ENCODE results near the gene NEUROD2.
"Not testable (repeated sequence)": the region's sequence is repeated elsewhere in the genome, so short reads cannot be mapped to it uniquely, and the experiment has no call there.

The NEUROD2 gene

GRCh38 chr17:39601758-39602532, 5.8 kb downstream of the NEUROD2 start:
- no peak for DNase-seq

- DNase-seq = no peak
Measured at GRCh38 chr17:39600997-39601597, 6.6 kb downstream of the NEUROD2 start.

DNA sequence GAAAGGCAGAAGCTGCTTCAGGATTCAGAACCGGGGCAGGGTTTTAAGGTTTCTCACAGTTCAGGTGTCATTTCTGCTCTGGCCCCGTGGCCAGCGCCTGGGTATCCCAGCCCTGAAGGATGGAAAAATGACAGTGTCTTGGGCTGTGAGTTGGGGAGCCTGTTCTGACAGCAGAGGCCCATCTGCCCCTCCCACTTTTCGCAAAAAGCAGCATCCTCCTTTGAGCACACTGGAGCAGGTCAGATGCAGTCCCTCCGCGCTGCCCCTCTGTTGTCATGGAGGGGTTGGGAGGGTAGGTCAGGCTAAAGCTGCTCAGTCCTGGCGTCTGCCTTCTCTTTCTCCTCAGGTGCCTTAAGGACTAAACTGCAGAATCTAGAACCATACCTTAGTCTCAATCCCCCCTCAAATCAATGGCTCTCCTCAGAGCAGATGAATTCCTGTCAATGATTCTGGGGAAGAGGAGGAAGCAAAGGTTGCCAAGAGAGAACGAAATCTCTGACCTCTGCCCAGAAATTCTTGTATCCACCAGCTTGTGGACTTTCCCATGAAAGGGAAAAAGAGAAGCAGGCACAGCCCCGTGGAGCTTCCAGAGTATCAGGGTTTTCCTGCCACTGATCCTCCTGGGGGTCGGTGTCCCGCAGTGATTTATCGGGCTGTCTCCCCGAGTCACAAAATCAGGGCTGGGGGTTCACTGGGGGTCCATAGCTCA, 7.3 kb downstream of the NEUROD2 start:
- DNase-seq = no peak

DNA sequence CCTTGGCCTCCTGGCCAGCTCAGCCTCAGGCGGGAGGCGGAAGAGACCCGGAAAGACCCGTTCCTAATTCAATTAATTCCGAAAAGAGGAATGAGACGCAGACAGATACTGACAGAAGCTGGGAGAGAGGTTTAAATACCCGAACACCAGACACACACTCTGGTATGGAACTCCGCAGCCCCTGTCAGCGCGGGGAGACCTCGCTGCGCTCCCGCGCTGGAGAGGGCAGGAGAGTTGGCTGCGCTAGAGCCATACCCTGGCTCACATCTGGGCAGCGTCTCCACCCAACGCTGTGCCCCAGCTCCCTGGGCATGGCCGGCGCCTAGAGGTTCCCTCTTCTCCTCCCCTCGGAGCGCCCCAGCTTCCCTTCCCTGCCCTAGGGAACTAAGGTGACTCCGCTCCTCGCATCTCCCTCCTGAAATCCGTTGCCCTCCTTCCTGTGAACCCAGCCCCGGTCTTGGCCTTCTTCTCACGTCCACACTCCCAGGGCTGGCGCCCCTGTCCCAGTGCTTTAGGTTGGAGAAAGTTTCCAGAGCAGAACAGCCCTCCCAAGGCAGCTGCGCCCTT, 8.0 kb downstream of the NEUROD2 start:
- DNase-seq = no peak

- no peak for DNase-seq
Measured at GRCh38 chr17:39599004-39599664, 8.6 kb downstream of the NEUROD2 start.

- DNase-seq = no peak
Measured at GRCh38 chr17:39598630-39599003, 9.1 kb downstream of the NEUROD2 start.

DNA sequence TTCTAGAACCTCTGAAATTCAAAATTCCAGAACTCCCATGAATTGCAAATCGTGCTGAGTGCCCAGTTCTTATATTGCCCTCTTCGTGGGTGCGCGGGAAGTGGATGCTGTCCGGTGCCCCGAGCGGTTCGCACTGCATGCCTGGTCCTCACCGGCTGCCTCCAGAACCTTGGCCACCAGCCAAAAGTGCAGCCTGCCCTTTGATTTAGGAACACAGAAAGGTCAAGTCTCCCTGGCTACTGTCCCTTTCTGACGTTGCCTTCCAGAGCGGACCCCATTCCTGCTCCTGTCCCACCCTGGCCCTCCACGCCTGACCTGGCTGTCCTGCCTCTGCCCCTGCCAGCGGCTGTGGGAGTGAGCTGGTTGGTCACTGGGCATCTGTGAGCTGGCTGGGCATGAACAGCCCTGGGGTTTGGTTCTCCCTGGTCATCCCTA, 9.7 kb downstream of the NEUROD2 start:
- DNase-seq = no peak

GRCh38 chr17:39597372-39598046, 10.2 kb downstream of the NEUROD2 start:
- DNase-seq = no peak

DNA sequence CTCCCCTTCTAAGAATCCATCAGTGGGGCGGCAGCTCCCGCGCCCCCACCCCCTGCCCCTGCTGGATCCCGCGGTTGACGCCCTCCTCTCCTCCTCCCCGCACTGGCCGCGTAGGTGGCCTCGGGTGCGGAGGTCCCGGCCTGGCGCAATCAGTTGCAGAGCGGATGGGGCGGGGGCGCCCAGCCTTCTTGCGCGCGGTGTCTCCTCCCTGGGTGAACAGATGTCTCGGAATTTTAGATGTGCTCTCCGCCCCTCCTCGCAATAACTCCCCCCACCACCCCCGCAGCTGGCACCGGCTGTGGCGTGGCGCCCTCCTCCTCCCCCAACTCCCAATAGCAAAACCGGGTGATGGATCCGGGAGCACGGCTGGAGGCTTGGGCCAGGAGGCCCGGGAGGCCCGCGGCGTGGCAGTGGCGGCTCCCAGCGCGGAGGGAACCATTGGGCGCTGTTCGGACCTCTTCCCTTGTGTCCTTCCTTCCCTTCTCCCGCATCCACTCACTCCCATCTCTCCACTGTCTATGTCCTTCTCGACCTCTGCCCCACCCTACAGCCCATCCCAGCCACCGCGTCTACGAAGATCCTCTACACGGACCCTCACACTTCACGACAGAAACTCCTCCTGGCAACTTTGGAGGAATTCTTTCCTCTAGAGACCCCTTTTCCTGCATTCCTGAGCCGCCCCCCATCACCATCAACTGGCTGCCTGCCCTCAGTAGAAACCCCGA, 11.0 kb downstream of the NEUROD2 start:
- DNase-seq = no peak

- no peak for DNase-seq
Measured at GRCh38 chr17:39595928-39596510, 11.7 kb downstream of the NEUROD2 start.

- no peak for DNase-seq
Measured at GRCh38 chr17:39595294-39595693, 12.4 kb downstream of the NEUROD2 start.

GRCh38 chr17:39593371-39593770, 14.3 kb downstream of the NEUROD2 start:
- no peak for DNase-seq

DNA sequence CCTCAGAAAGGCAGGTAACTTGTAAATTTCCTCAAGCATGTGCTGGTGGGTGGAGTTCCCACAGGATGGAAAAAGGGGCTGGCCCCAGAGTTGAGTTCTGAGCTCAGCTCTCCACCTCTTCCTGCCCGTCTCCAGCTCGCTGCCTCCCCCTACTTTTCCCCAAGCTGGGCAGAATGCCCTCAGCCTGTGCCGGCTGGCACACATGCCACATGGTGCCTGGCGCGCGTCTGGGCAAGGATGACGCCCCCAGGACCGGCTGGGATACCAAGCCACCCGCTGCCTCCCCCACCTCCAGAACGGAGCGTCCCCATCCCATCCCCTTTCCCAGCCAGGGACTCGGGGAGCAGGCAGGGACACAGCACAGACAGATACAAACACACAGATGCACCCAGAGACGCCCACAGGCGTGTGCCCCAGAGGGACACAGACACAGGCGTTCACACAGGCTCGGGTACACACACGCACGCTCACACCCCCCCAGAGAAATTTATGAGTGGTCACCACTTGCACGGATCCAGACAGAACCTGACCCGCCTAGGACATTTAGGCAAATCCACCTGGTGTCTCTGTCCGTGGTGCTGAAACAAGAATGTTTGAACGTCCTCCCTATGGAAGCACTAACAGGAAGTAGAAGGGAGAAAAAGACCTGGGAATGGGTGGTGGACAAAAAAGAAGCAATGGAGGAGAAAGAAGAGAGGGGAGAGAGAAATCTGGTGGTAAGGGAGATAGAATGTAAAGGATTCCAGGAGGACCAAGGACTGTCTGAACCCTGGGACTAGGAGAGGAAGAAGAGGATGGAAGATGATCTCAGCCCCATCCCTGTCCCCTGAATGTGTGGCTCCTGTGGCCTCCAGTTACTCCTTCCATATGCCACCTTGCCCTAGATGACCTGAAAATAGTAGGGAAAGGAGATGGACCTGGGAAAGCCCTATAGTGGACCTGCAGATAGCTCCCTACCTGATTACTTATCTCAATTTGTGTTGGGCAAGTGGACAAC, 15.5 kb downstream of the NEUROD2 start:
- peak; percentile 26 for DNase-seq

- not testable (repeated sequence) for DNase-seq
Measured at GRCh38 chr17:39590180-39590579, 17.5 kb downstream of the NEUROD2 start.

- DNase-seq = no peak
Measured at GRCh38 chr17:39582658-39583057, 25.1 kb downstream of the NEUROD2 start.

- DNase-seq = no peak
Measured at GRCh38 chr17:39581759-39582085, 26.0 kb downstream of the NEUROD2 start.

DNA sequence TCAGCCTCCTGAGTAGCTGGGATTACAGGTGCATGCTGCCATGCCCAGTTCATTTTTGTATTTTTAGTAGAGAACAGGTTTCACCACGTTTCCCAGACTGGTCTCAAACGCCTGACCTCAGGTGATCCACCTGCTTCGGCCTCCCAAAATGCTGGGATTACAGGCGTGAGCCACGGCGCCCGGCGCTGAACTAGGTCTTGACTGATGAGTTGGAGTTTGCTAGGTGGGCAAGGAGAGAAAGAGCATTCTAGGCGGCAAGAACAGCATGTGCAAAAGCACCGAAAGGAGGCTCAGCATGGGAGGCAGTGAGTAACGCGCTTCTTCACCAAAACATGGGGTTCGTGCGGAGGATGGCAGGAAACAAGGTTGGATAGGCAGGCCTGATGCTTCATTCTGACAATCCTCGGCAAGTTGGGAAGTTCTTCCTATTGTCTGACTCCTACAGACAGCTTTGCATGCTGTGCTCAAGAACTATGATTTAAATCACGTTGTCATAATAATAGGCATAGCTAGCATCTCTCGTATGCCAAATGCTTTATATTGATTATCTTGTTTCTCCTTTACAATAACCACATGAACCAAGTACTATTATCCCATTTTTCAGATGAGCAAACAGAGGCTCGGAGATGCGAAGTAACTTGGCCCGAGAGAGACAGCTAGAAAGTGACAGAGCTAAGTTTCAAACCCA, 26.5 kb downstream of the NEUROD2 start:
- DNase-seq = no peak

- DNase-seq = no peak
Measured at GRCh38 chr17:39580082-39580468, 27.6 kb downstream of the NEUROD2 start.

DNA sequence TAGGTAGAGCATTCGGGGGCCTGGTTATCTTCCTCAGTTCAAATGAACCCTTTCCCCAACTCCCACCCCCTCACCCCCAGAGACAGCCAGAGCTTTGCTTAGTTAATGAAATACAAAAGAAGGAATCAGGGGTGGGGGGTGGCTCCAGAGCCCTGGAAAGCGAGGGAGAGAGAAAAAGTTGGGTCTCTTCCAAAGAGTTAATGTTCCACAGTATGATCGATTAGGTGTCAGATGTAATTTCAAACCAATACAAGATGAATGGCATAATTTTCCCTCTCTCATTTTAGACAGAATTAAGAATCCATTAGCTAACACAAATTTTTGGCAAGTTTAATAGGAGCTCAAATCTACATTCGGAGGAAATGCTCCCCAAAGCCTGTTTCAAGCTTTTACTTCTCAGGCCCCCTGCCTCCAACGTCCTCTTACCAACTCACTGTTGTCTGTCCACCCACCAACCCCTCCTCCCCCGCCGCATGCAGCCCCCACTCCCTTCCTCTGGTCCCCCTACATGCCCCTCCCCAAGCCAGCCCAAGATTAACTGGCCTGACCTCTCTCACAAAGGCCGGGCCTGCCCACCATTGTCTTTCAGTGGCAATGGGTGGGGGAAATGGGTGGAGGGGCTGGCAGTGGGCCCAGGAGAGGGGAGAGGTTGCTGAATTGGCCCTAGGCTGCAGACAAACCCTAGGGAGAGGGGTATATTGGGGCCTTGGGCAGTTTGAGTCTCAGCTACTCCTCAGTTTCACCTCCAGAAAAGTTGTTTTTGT, 28.2 kb downstream of the NEUROD2 start:
- no peak for DNase-seq
